Endodermal cell (in vitro differentiated cells): ENCODE data around the gene GABRG3. TPM values are rescaled to one million over a fixed set of nuclear protein-coding genes. Genes with fewer than 3 reads are reported as not detected.
A peak's percentile ranks its signal among the peaks of the same experiment; 100 is the strongest.

Experiments
- DNase-seq: peaks from one replicate; pipeline ENCODE4 v3.0.0-alpha.2; 2017
- H3K27ac ChIP-seq: 2 replicates; pipeline ENCODE4 v1.5.1; 2013; ENCODE audit warnings: mild to moderate bottlenecking, low read depth, low read length, moderate library complexity
- H3K27me3 ChIP-seq: 2 replicates; pipeline ENCODE4 v1.6.1; 2013; ENCODE audit warnings: mild to moderate bottlenecking, low read length, moderate library complexity; ENCODE audit not compliant: insufficient read depth, control insufficient read depth, poor library complexity, severe bottlenecking
- H3K36me3 ChIP-seq: 2 replicates; pipeline ENCODE4 v1.7.0; 2013; ENCODE audit warnings: mild to moderate bottlenecking, low read length, moderate library complexity; ENCODE audit not compliant: control insufficient read depth, insufficient read depth
- H3K4me1 ChIP-seq: one replicate; pipeline ENCODE4 v1.7.0; 2013; ENCODE audit warnings: low read length; ENCODE audit not compliant: control insufficient read depth, insufficient read depth
- H3K4me3 ChIP-seq: 2 replicates; pipeline ENCODE4 v1.5.1; 2013; ENCODE audit warnings: mild to moderate bottlenecking, low read length, moderate library complexity
- H3K9ac ChIP-seq: 2 replicates; pipeline ENCODE4 v1.6.1; 2013; ENCODE audit warnings: mild to moderate bottlenecking, low read length, moderate library complexity; ENCODE audit not compliant: poor library complexity, severe bottlenecking; ENCODE audit errors: extremely low read depth
- H3K9me3 ChIP-seq: 2 replicates; pipeline ENCODE4 v1.6.1; 2013; ENCODE audit warnings: mild to moderate bottlenecking, low read length, moderate library complexity; ENCODE audit not compliant: control insufficient read depth
- H3K27ac Mint-ChIP-seq: 2 replicates; pipeline ENCODE4 v1.8.0; 2020; ENCODE audit warnings: mixed read lengths
- H3K27me3 Mint-ChIP-seq: 2 replicates; pipeline ENCODE4 v1.8.0; 2021; ENCODE audit warnings: mild to moderate bottlenecking, mixed read lengths; ENCODE audit not compliant: insufficient read depth
- H3K36me3 Mint-ChIP-seq: 2 replicates; pipeline ENCODE4 v1.8.0; 2020; ENCODE audit warnings: low read depth, mixed read lengths
- H3K4me1 Mint-ChIP-seq: 2 replicates; pipeline ENCODE4 v1.8.0; 2020; ENCODE audit warnings: mixed read lengths
- H3K4me3 Mint-ChIP-seq: 2 replicates; pipeline ENCODE4 v1.8.0; 2020; ENCODE audit warnings: mild to moderate bottlenecking, moderate library complexity, mixed read lengths
- H3K9me3 Mint-ChIP-seq: 2 replicates; pipeline ENCODE4 v1.8.0; 2020; ENCODE audit warnings: mild to moderate bottlenecking, mixed read lengths
- CTCF ChIP-seq: fragments of 200-600 bp; sonication (generic); conservative IDR thresholded peaks from 2 replicates; pipeline ENCODE4 v1.5.0; 2021; ENCODE audit warnings: antibody characterized with exemption, mild to moderate bottlenecking
- WGBS, 2 experiments: methylation state at CpG; one replicate each; pipeline versions ENCODE4 v1.1.5 to v1.1.7; 2013; ENCODE audit warnings: missing lambda C conversion rate in 2 of 2, mixed read lengths in 1 of 2; ENCODE audit not compliant: insufficient coverage in 1 of 2, insufficient read length in 1 of 2; 5-methylcytosine and 5-hydroxymethylcytosine counted together
- total RNA-seq, 2 donors: library from RNA; stranded (reverse); fragmentation: NEBNext Ultra II Directional in 1 of 2; extraction: Animal tissue kit (Norgen Biotek cat#: 25700) in 1 of 2; gene quantifications; 2 replicates in 1 of 2; 3 replicates in 1 of 2; pipeline ENCODE4 v1.2.1, GENCODE V29; 2021

Gene GABRG3
- total RNA-seq, 2 donors from 2014 or later, result 0.48 to 0.84 TPM

- no peak for TF ChIP-seq CTCF
- Histone ChIP-seq H3K4me1 (no peaks in the 10 kb centered on the region), H3K36me3 (no peaks in the 10 kb centered on the region), H3K4me3 (no peak overlapping the region), H3K9me3 (no peaks in the 10 kb centered on the region), H3K27me3 (no peaks in the 10 kb centered on the region), H3K9ac (no peak overlapping the region), H3K27ac (no peak overlapping the region)
- 86 to 88% methylated on average over 3 of the region's 3 CpGs for WGBS, 2 experiments
- peaks cover 17% of the 10 kb centered on the region for H3K4me1 Mint-ChIP-seq
- peaks cover 2% of the 10 kb centered on the region for H3K9me3 Mint-ChIP-seq
- H3K36me3 Mint-ChIP-seq, result no peaks in the 10 kb centered on the region
- H3K27me3 Mint-ChIP-seq, result no peaks in the 10 kb centered on the region
- no peak overlapping the region for H3K4me3 Mint-ChIP-seq
- no peak overlapping the region for H3K27ac Mint-ChIP-seq
- DNase-seq, result no peak
Observed at GRCh38 chr15:27480642-27481041, 509.7 kb downstream of the GABRG3 start.

- WGBS, 2 experiments, result 38 to 47% methylated on average over 3 to 4 of the region's 4 CpGs
Observed at GRCh38 chr15:27481768-27482167, 510.8 kb downstream of the GABRG3 start.

GRCh38 chr15:27482287-27482686 is 511.3 kb downstream of the GABRG3 start:
- WGBS, 2 experiments, result 87% methylated on average over 6 of the region's 6 CpGs; no CpG with 5 or more reads in 1 of the 2 experiments
- Histone ChIP-seq H3K9ac (no peak overlapping the region), H3K9me3 (no peaks in the 10 kb centered on the region), H3K27ac (peak overlapping the region; percentile 33), H3K27me3 (no peaks in the 10 kb centered on the region), H3K4me1 (no peaks in the 10 kb centered on the region), H3K4me3 (no peak overlapping the region), H3K36me3 (no peaks in the 10 kb centered on the region)
- no peaks in the 10 kb centered on the region for H3K27me3 Mint-ChIP-seq
- no peak for TF ChIP-seq CTCF
- H3K4me3 Mint-ChIP-seq, result no peak overlapping the region
- no peaks in the 10 kb centered on the region for H3K36me3 Mint-ChIP-seq
- H3K9me3 Mint-ChIP-seq, result peaks cover 2% of the 10 kb centered on the region
- H3K27ac Mint-ChIP-seq, result no peak overlapping the region
- DNase-seq, result no peak
- peaks cover 17% of the 10 kb centered on the region for H3K4me1 Mint-ChIP-seq

More at GRCh38 chr15:27481768-27482167, 510.8 kb downstream of the GABRG3 start:
- no peaks in the 10 kb centered on the region for H3K4me1 ChIP-seq
- H3K36me3 Mint-ChIP-seq, result no peaks in the 10 kb centered on the region
- H3K9me3 Mint-ChIP-seq, result peaks cover 2% of the 10 kb centered on the region
- H3K27ac Mint-ChIP-seq, result peak overlapping the region; percentile 36
- no peaks in the 10 kb centered on the region for H3K27me3 Mint-ChIP-seq
- peak overlapping the region; percentile 33 for H3K27ac ChIP-seq
- TF ChIP-seq CTCF, result no peak
- H3K4me3 ChIP-seq, result no peak overlapping the region
- no peak overlapping the region for H3K4me3 Mint-ChIP-seq
- peak; percentile 63 for DNase-seq
- no peak overlapping the region for H3K9ac ChIP-seq
- peaks cover 17% of the 10 kb centered on the region for H3K4me1 Mint-ChIP-seq
- no peaks in the 10 kb centered on the region for H3K27me3 ChIP-seq
- H3K9me3 ChIP-seq, result no peaks in the 10 kb centered on the region
- no peaks in the 10 kb centered on the region for H3K36me3 ChIP-seq
